PC-9 (cell line): ENCODE results near the gene GABARAP. TPM values are rescaled to one million over a fixed set of nuclear protein-coding genes. Genes with fewer than 3 reads are reported as not detected.

Experiments used
- BruUV-seq: library from RNA; stranded (reverse); fragments of 400-500 nt; replicated peaks from 2 replicates; lab custom pipeline; 2021; lab: Mats Ljungman, UMichigan
- CTCF ChIA-PET: fragments of 300-600 bp; sonication (Branson Sonifier 250); formaldehyde crosslinking; loops from one replicate; lab custom pipeline; 2022; ENCODE audit warnings: antibody characterized with exemption; lab: Charles Lee
- POLR2A ChIA-PET: fragments of 300-600 bp; sonication (Branson Sonifier 250); formaldehyde crosslinking; loops from one replicate; lab custom pipeline; 2022; ENCODE audit warnings: antibody characterized with exemption; ENCODE audit not compliant: unreplicated experiment; lab: Charles Lee
- DNase-seq, 2 experiments: peaks; one replicate each; pipeline versions ENCODE4 v3.0.0 to v3.0.0-alpha.2; 2015 to 2022; ENCODE audit warnings: mixed read lengths in 1 of 2
- H2AFZ ChIP-seq: fragments of 200-600 bp; sonication (generic); 2 replicates; pipeline ENCODE4 v1.8.1; 2017; ENCODE audit warnings: antibody characterized with exemption
- H3F3A ChIP-seq: fragments of 200-600 bp; sonication (generic); 2 replicates; pipeline ENCODE4 v1.8.1; 2017; ENCODE audit warnings: antibody characterized with exemption, mild to moderate bottlenecking, low read depth; ENCODE audit not compliant: insufficient read depth
- H3K27ac ChIP-seq: fragments of 200-600 bp; sonication (generic); 2 replicates; pipeline ENCODE4 v1.6.1; 2016; ENCODE audit warnings: mixed run types
- H3K27me3 ChIP-seq: fragments of 200-600 bp; sonication (generic); 2 replicates; pipeline ENCODE4 v1.6.1; 2016; ENCODE audit warnings: low read depth, mixed run types; ENCODE audit not compliant: insufficient read depth
- H3K36me3 ChIP-seq: fragments of 200-600 bp; sonication (generic); 2 replicates; pipeline ENCODE4 v1.6.1; 2016; ENCODE audit warnings: low read depth, mixed run types
- H3K4me1 ChIP-seq: fragments of 200-600 bp; sonication (generic); replicated peaks from 2 replicates; pipeline ENCODE4 v1.6.1; 2016; ENCODE audit warnings: mixed run types; ENCODE audit not compliant: insufficient read depth
- H3K4me2 ChIP-seq: fragments of 200-600 bp; sonication (generic); 2 replicates; pipeline ENCODE4 v1.6.1; 2017; ENCODE audit warnings: mixed run types
- H3K4me3 ChIP-seq: fragments of 200-600 bp; sonication (generic); 2 replicates; pipeline ENCODE4 v1.6.1; 2016; ENCODE audit warnings: mixed run types
- H3K79me2 ChIP-seq: fragments of 200-600 bp; sonication (generic); 2 replicates; pipeline ENCODE4 v1.6.1; 2017; ENCODE audit warnings: low read depth, mixed run types
- H3K9me2 ChIP-seq: fragments of 200-600 bp; sonication (generic); 2 replicates; pipeline ENCODE4 v1.8.1; 2017; ENCODE audit warnings: mild to moderate bottlenecking; ENCODE audit not compliant: insufficient read depth
- H3K9me3 ChIP-seq: fragments of 200-600 bp; sonication (generic); 2 replicates; pipeline ENCODE4 v1.8.1; 2016; ENCODE audit warnings: low read depth; ENCODE audit not compliant: insufficient read depth
- H4K20me1 ChIP-seq: fragments of 200-600 bp; sonication (generic); 2 replicates; pipeline ENCODE4 v1.8.1; 2017; ENCODE audit not compliant: insufficient read depth
- EZH2 ChIP-seq: fragments of 200-600 bp; sonication (generic); IDR thresholded peaks from 2 replicates; pipeline ENCODE4 v1.8.0; 2017; ENCODE audit warnings: antibody characterized with exemption, low read depth
- intact Hi-C: fragments of 100-400 bp; cut with micrococcal nuclease; formaldehyde crosslinking; loops from one replicate; pipeline ENCODE4 v1.10.0; 2022; ENCODE audit not compliant: unreplicated experiment
- total RNA-seq: library from RNA; stranded (reverse); gene quantifications from 2 replicates; pipeline ENCODE4 v1.2.3, GENCODE V29; 2021
- TF ChIP-seq, protein P1 (sequence below): fragments of 200-600 bp; sonication (generic); conservative IDR thresholded peaks from 2 replicates; pipeline ENCODE4 v1.6.1; 2017; ENCODE audit warnings: mixed run types, antibody characterized with exemption, mild to moderate bottlenecking, moderate library complexity

Gene GABARAP
- total RNA-seq, 1 experiment from 2014 or later = 424 TPM

DNA sequence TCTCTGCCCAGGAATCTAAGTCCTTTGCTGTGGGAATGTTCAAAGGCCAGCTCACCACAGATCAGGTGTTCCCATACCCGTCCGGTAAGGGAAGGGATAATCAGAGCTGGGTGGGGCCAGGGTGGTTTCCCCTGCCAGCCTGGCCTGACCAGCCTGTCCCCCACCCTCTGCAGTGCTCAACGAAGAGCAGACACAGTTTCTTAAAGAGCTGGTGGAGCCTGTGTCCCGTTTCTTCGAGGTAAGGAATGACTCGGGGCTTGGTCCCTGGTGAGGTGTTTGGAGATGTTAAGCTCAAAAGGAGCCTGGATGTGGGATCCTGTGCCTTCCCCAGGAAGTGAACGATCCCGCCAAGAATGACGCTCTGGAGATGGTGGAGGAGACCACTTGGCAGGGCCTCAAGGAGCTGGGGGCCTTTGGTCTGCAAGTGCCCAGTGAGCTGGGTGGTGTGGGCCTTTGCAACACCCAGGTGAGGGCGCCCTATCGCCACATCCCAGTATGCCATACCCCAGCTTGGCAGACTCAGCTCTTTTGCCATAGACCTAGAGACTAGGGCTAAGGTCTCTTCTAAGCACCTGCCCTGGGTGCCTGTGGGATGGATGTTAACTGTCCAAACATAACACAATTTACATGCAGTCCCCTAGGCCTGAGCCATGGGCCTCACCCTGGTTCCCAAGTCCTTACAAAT, 21.5 kb downstream of the GABARAP start:
- intact Hi-C loops = loop anchor here (5.0 kb wide), 1 partner anchor 87 kb away; the partner anchor contains the start of gene EIF5A
- no peaks in the 10 kb centered on the region for H3K27me3 ChIP-seq
- H3K4me3 ChIP-seq = peak overlapping the region; percentile 77
- POLR2A ChIA-PET = interaction anchor here (0.5 to 1.1 kb wide), 13 partner anchors 9 to 351 kb away, joined by 3 to 11 read pairs (median 4); partner anchors contain the start of genes DVL2, GABARAP and PHF23
- CTCF ChIA-PET = interaction anchor here (0.5 to 2.2 kb wide), 6 partner anchors 18 to 235 kb away, joined by 3 to 30 read pairs (median 4); partner anchors contain the start of genes GABARAP and PHF23
- no peak overlapping the region for H2AFZ ChIP-seq
- peaks cover 36% of the 10 kb centered on the region for H4K20me1 ChIP-seq
- H3K9me2 ChIP-seq = no peaks in the 10 kb centered on the region
- no peak for TF ChIP-seq EZH2
- TF ChIP-seq, protein P1, sequence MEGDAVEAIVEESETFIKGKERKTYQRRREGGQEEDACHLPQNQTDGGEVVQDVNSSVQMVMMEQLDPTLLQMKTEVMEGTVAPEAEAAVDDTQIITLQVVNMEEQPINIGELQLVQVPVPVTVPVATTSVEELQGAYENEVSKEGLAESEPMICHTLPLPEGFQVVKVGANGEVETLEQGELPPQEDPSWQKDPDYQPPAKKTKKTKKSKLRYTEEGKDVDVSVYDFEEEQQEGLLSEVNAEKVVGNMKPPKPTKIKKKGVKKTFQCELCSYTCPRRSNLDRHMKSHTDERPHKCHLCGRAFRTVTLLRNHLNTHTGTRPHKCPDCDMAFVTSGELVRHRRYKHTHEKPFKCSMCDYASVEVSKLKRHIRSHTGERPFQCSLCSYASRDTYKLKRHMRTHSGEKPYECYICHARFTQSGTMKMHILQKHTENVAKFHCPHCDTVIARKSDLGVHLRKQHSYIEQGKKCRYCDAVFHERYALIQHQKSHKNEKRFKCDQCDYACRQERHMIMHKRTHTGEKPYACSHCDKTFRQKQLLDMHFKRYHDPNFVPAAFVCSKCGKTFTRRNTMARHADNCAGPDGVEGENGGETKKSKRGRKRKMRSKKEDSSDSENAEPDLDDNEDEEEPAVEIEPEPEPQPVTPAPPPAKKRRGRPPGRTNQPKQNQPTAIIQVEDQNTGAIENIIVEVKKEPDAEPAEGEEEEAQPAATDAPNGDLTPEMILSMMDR = peak; percentile 68
- H3K79me2 ChIP-seq = peaks cover 34% of the 10 kb centered on the region
- no TSS peak for BruUV-seq
- DNase-seq = peak; percentile 52 to 64
- H3K4me1 ChIP-seq = peaks cover 33% of the 10 kb centered on the region
- H3K27ac ChIP-seq = peak overlapping the region; percentile 98
- H3F3A ChIP-seq = peaks cover 56% of the 10 kb centered on the region
- H3K4me2 ChIP-seq = peak overlapping the region; percentile 89
- H3K36me3 ChIP-seq = peaks cover 31% of the 10 kb centered on the region
- no peaks in the 10 kb centered on the region for H3K9me3 ChIP-seq

DNA sequence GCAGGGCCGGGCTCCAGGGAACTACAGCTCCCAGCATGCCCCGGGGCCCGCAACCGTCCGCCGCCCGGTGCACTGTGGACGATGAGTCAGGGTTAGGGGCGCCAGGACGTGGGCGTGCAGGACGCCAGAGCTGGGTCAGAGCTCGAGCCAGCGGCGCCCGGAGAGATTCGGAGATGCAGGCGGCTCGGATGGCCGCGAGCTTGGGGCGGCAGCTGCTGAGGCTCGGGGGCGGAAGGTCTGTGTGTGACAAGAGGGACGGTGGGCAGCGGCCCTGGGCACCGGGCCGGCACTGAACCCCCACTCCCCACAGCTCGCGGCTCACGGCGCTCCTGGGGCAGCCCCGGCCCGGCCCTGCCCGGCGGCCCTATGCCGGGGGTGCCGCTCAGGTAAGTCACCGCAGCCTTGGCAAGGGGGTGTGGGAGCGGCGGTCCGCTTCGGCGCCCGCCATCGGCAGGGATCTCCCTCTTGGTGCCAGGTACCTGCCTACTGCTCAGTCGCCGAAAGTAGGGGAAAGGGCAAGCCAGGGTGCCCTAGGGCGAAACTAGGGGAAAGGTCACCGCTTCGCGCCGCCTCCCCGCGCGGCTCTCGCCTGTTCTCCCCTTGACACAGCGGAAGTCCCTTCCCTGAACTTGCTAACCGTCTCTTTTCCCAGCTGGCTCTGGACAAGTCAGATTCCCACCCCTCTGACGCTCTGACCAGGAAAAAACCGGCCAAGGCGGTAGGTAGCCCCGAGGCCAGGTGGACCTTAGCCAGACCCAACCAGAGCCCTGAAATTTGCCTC, 22.2 kb downstream of the GABARAP start, which contains the start of the genes ACADVL and DLG4:
TSS of gene ACADVL (plus strand) at position 127 of the 781 bp plus-strand sequence. CDS start at position 174, 47 bp downstream.
TSS of gene DLG4 (minus strand) at position 25 of the 781 bp plus-strand sequence.
- H3K79me2 ChIP-seq = peaks cover 34% of the 10 kb centered on the region
- POLR2A ChIA-PET = interaction anchor here (0.5 to 1.1 kb wide), 14 partner anchors 10 to 258 kb away, joined by 3 to 11 read pairs (median 5); partner anchors contain the start of genes DVL2, GABARAP and PHF23
- H4K20me1 ChIP-seq = peaks cover 36% of the 10 kb centered on the region
- peak within 1 kb of the TSS; percentile 77 for H3K4me3 ChIP-seq
- peak within 1 kb of the TSS; percentile 89 for H3K4me2 ChIP-seq
- CTCF ChIA-PET = interaction anchor here (0.5 to 2.2 kb wide), 5 partner anchors 19 to 234 kb away, joined by 3 to 30 read pairs (median 4); partner anchors contain the start of genes GABARAP and PHF23
- peaks cover 48% of the 10 kb centered on the region for H3F3A ChIP-seq
- H3K9me3 ChIP-seq = no peaks in the 10 kb centered on the region
- DNase-seq = peak; percentile 95 to 98
- peak within 1 kb of the TSS; percentile 84 for H2AFZ ChIP-seq
- H3K9me2 ChIP-seq = no peaks in the 10 kb centered on the region
- H3K27me3 ChIP-seq = no peaks in the 10 kb centered on the region
- H3K4me1 ChIP-seq = peaks cover 36% of the 10 kb centered on the region
- peak within 1 kb of the TSS; percentile 98 for H3K27ac ChIP-seq
- H3K36me3 ChIP-seq = peaks cover 31% of the 10 kb centered on the region
- intact Hi-C loops = loop anchor here (5.0 kb wide), 1 partner anchor 87 kb away; the partner anchor contains the start of gene EIF5A
- TF ChIP-seq, protein P1 = no peak
- no peak for TF ChIP-seq EZH2
- BruUV-seq = TSS peak; percentile 51
